ENCODE measurements around the gene SMIM15. TPM values are rescaled to one million over a fixed set of nuclear protein-coding genes. Genes with fewer than 3 reads are reported as not detected.

SMIM15 gene
- total and polyA plus RNA-seq, 7 donors, result 12.2 to 77.0 (median 35.0) TPM

GRCh38 chr5:61141801-61142200, 20.5 kb downstream of the SMIM15 start:
- H3K27ac ChIP-seq, result no peak overlapping the region
- DNase-seq, result no peak
- WGBS, 2 donors, result 84 to 87% methylated on average over 1 of the region's 1 CpG
- intact Hi-C loops (cut with DNase I), result no loop called here
- TF ChIP-seq POLR2AphosphoS5 (IDR thresholded peaks at IDR 0.05) (no peak), CTCF (IDR thresholded peaks at IDR 0.05) (no peak), POLR2A (IDR thresholded peaks at IDR 0.05) (no peak), EP300 (IDR thresholded peaks at IDR 0.05) (no peak)
- no peak overlapping the region for H3K4me3 ChIP-seq
- H3K27me3 ChIP-seq, result no peaks in the 10 kb centered on the region
- H3K9me3 ChIP-seq, result peaks cover 0 to 1% (median 0%) of the 10 kb centered on the region in 4 donors
- no peaks in the 10 kb centered on the region for H3K36me3 ChIP-seq
- H3K4me1 ChIP-seq, result no peaks in the 10 kb centered on the region

GRCh38 chr5:61139931-61140330, 22.3 kb downstream of the SMIM15 start:
- no peaks in the 10 kb centered on the region for H3K9me3 ChIP-seq
- H3K27ac ChIP-seq, result no peak overlapping the region
- DNase-seq, result no peak
- WGBS, 2 donors, result 94 to 96% methylated on average over 4 of the region's 4 CpGs
- intact Hi-C loops (cut with DNase I), result no loop called here
- H3K36me3 ChIP-seq, result no peaks in the 10 kb centered on the region
- H3K27me3 ChIP-seq, result no peaks in the 10 kb centered on the region
- TF ChIP-seq POLR2AphosphoS5 (IDR thresholded peaks at IDR 0.05) (no peak), EP300 (IDR thresholded peaks at IDR 0.05) (no peak), CTCF (IDR thresholded peaks at IDR 0.05) (no peak), POLR2A (IDR thresholded peaks at IDR 0.05) (no peak)
- H3K4me1 ChIP-seq, result no peaks in the 10 kb centered on the region
- H3K4me3 ChIP-seq, result no peak overlapping the region

GRCh38 chr5:61139094-61139873, 23.0 kb downstream of the SMIM15 start:
- H3K36me3 ChIP-seq, result no peaks in the 10 kb centered on the region
- H3K27ac ChIP-seq, result no peak overlapping the region
- H3K4me1 ChIP-seq, result no peaks in the 10 kb centered on the region
- H3K9me3 ChIP-seq, result no peaks in the 10 kb centered on the region
- DNase-seq, result no peak
- TF ChIP-seq EP300 (IDR thresholded peaks at IDR 0.05) (no peak), POLR2A (IDR thresholded peaks at IDR 0.05) (no peak), POLR2AphosphoS5 (IDR thresholded peaks at IDR 0.05) (no peak), CTCF (IDR thresholded peaks at IDR 0.05) (no peak)
- 88 to 91% methylated on average over 5 of the region's 5 CpGs for WGBS, 2 donors
- no peak overlapping the region for H3K4me3 ChIP-seq
- intact Hi-C loops (cut with DNase I), result no loop called here
- H3K27me3 ChIP-seq, result no peaks in the 10 kb centered on the region

GRCh38 chr5:61137835-61138234, 24.4 kb downstream of the SMIM15 start:
- 92 to 93% methylated on average over 1 of the region's 1 CpG for WGBS, 2 donors
- Histone ChIP-seq H3K27me3 (no peaks in the 10 kb centered on the region), H3K27ac (no peak overlapping the region), H3K9me3 (no peaks in the 10 kb centered on the region), H3K4me1 (no peaks in the 10 kb centered on the region), H3K36me3 (no peaks in the 10 kb centered on the region), H3K4me3 (no peak overlapping the region)
- DNase-seq, result no peak
- intact Hi-C loops (cut with DNase I), result no loop called here
- TF ChIP-seq CTCF (IDR thresholded peaks at IDR 0.05) (no peak), POLR2AphosphoS5 (IDR thresholded peaks at IDR 0.05) (no peak), POLR2A (IDR thresholded peaks at IDR 0.05) (no peak), EP300 (IDR thresholded peaks at IDR 0.05) (no peak)

- no peak overlapping the region for H3K4me3 ChIP-seq
- no peak for DNase-seq
- TF ChIP-seq POLR2A (IDR thresholded peaks at IDR 0.05) (no peak), POLR2AphosphoS5 (IDR thresholded peaks at IDR 0.05) (no peak), CTCF (IDR thresholded peaks at IDR 0.05) (no peak), EP300 (IDR thresholded peaks at IDR 0.05) (no peak)
- no peak overlapping the region for H3K27ac ChIP-seq
- no peaks in the 10 kb centered on the region for H3K4me1 ChIP-seq
- WGBS, 2 donors, result 40 to 82% methylated on average over 1 of the region's 1 CpG
- no peaks in the 10 kb centered on the region for H3K36me3 ChIP-seq
- no peaks in the 10 kb centered on the region for H3K9me3 ChIP-seq
- no peaks in the 10 kb centered on the region for H3K27me3 ChIP-seq
- intact Hi-C loops (cut with DNase I), result no loop called here
Observed at GRCh38 chr5:61132559-61132958, 29.7 kb downstream of the SMIM15 start.
